DMS 273 (cell line): ENCODE data around the gene SNPH.

ENCODE experiments used
- DNase-seq: peaks from one replicate; lab custom pipeline; 2025; ENCODE audit not compliant: unreplicated experiment; lab: John Stamatoyannopoulos, UW

SNPH gene

GRCh38 chr20:1305712-1306111, 39.6 kb downstream of the SNPH start:
- DNase-seq: no peak

GRCh38 chr20:1306316-1307135, 40.4 kb downstream of the SNPH start:
- DNase-seq: no peak

GRCh38 chr20:1307171-1307570, 41.1 kb downstream of the SNPH start:
- no peak for DNase-seq

- no peak for DNase-seq
Observed at GRCh38 chr20:1307571-1307971, 41.5 kb downstream of the SNPH start.

- DNase-seq: no peak
Observed at GRCh38 chr20:1308067-1308701, 42.1 kb downstream of the SNPH start.

GRCh38 chr20:1308702-1309095, 42.6 kb downstream of the SNPH start:
- DNase-seq: no peak

GRCh38 chr20:1309439-1309847, 43.3 kb downstream of the SNPH start:
- no peak for DNase-seq

- DNase-seq: no peak
Observed at GRCh38 chr20:1310071-1310470, 44.0 kb downstream of the SNPH start.

- DNase-seq: no peak
Observed at GRCh38 chr20:1310506-1311190, 44.6 kb downstream of the SNPH start.

- no peak for DNase-seq
Observed at GRCh38 chr20:1312308-1312707, 46.2 kb downstream of the SNPH start.

GRCh38 chr20:1312904-1313235, 46.8 kb downstream of the SNPH start:
- no peak for DNase-seq

GRCh38 chr20:1313236-1313964, 47.3 kb downstream of the SNPH start:
- DNase-seq: peak; percentile 89

GRCh38 chr20:1315804-1316203, 49.7 kb downstream of the SNPH start:
- DNase-seq: no peak

GRCh38 chr20:1317545-1318255, 51.6 kb downstream of the SNPH start:
- DNase-seq: no peak

- no peak for DNase-seq
Observed at GRCh38 chr20:1319051-1319450, 53.0 kb downstream of the SNPH start.

GRCh38 chr20:1319462-1319861, 53.4 kb downstream of the SNPH start:
- no peak for DNase-seq

- DNase-seq: no peak
Observed at GRCh38 chr20:1320016-1320415, 53.9 kb downstream of the SNPH start.

GRCh38 chr20:1320902-1321653, 55.0 kb downstream of the SNPH start:
- no peak for DNase-seq

- DNase-seq: no peak
Observed at GRCh38 chr20:1321654-1321939, 55.5 kb downstream of the SNPH start.

- no peak for DNase-seq
Observed at GRCh38 chr20:1322511-1323245, 56.6 kb downstream of the SNPH start.
